Activated CD8-positive, alpha-beta memory T cell treated with anti-CD3 and anti-CD28 coated beads, Interleukin-2, amount 10 ng/mL, durations not matched to agents 7 days and 5 days (primary cell): Measurements from ENCODE around the gene RAB3GAP1. TPM values are rescaled to one million over a fixed set of nuclear protein-coding genes. Genes with fewer than 3 reads are reported as not detected.
"Not testable (repeated sequence)": the region's sequence is repeated elsewhere in the genome, so short reads cannot be mapped to it uniquely, and the experiment has no call there.

Experiments used
- ATAC-seq: fragments of 150-1000 bp; cut with Tn5 transposase; one replicate; pipeline ENCODE4 v1.10.0; 2021; ENCODE audit warnings: moderate library complexity
- CTCF ChIA-PET: fragments of 350-600 bp; sonication (Branson Sonifier 250); formaldehyde crosslinking; loops from one replicate; lab custom pipeline; 2021; ENCODE audit warnings: antibody characterized with exemption; lab: Charles Lee
- DNase-seq: peaks from one replicate; pipeline ENCODE4 v3.0.0-alpha.2; 2020
- H3K27ac Mint-ChIP-seq: one replicate; pipeline ENCODE4 v1.8.0; 2021; ENCODE audit warnings: mild to moderate bottlenecking, mixed read lengths
- H3K27me3 Mint-ChIP-seq: one replicate; pipeline ENCODE4 v1.8.0; 2021; ENCODE audit warnings: mixed read lengths
- H3K36me3 Mint-ChIP-seq: one replicate; pipeline ENCODE4 v1.8.0; 2021; ENCODE audit warnings: mild to moderate bottlenecking, mixed read lengths
- H3K4me1 Mint-ChIP-seq: one replicate; pipeline ENCODE4 v1.8.0; 2021; ENCODE audit warnings: mixed read lengths
- H3K4me3 Mint-ChIP-seq: one replicate; pipeline ENCODE4 v1.8.0; 2021; ENCODE audit warnings: mild to moderate bottlenecking, moderate library complexity, mixed read lengths
- H3K9me3 Mint-ChIP-seq: one replicate; pipeline ENCODE4 v1.8.0; 2022; ENCODE audit warnings: low read depth, mixed read lengths
- total RNA-seq, 2 experiments: library from RNA; stranded (reverse); gene quantifications; one replicate each; pipeline ENCODE4 v1.2.3, GENCODE V29; 2021

RAB3GAP1 gene
- total RNA-seq, 2 experiments from 2014 or later: 13.9 to 33.2 TPM

DNA sequence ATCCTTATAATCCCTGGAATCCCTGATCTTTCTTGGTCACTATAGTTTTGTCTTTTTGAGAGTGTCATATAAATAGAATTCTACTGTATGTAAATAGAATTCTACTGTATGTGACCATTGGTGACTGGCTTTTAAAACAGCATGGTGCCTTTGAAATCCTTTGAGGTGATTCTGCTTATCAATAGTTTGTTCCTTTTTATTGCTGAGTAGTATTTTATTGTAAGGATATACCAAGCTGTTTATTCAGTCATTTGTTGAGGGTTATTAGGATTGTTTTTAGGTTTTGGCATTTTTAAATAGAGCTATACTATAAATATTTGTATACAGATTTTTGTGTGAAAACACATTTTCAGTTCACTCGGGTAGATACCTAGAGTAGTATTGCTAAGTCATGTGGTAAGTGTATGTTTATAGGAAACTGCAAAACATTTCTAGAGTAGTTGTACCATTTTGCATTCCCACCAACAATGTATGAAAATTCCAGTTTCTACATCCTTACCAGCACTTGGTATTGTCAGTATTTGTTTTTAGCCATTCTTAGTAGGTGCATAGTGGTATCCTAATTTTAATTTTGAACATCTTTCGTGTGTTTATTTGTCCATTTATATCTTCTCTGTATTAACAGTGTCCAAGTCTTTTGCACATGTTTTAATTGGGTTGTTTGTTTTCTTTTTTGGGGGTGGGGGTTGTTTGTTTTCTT, 45.6 kb downstream of the RAB3GAP1 start:
- no peaks in the 10 kb centered on the region for H3K9me3 Mint-ChIP-seq
- H3K27ac Mint-ChIP-seq: no peak overlapping the region
- no peaks in the 10 kb centered on the region for H3K27me3 Mint-ChIP-seq
- H3K4me1 Mint-ChIP-seq: peaks cover 4% of the 10 kb centered on the region
- H3K4me3 Mint-ChIP-seq: no peak overlapping the region
- CTCF ChIA-PET: no interaction called here
- ATAC-seq (no peak), DNase-seq (no peak)
- H3K36me3 Mint-ChIP-seq: peaks cover 36% of the 10 kb centered on the region

DNA sequence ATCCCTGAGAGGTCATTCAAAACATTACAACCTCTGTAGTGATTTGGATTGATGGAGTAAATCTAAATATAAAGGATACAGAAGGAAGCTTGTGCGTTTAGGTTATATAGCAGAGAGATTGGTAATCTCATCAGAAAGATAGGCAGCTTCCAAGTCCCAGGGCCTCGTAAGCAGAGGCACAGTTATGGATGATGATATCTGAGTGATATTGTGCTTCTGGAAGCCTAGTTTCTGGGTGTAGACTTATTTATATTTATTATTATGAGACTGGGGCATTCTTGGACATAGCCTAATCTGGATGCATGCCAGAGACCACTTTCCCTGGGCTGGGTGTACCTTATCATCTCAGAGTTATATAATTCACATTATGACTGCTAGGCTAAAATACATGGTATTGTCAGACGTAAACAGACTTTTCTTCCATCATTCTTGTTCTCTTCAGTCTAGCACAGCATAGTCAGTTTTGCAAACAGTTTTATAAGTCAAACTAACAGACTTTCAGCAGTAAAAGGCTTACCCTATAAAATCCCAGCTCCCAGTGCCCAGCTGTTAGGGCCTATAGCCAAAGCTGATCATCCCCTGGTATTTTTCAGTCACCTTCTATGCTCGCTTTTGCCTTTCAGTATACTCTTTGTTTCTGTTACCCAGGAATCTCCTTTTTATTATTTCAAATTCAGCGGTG, 47.9 kb downstream of the RAB3GAP1 start:
- DNase-seq (no peak), ATAC-seq (no peak)
- Mint-ChIP-seq H3K27ac (peak overlapping the region; percentile 67), H3K4me1 (peaks cover 10% of the 10 kb centered on the region), H3K4me3 (peak overlapping the region; percentile 5), H3K36me3 (peaks cover 41% of the 10 kb centered on the region), H3K27me3 (no peaks in the 10 kb centered on the region), H3K9me3 (peaks cover 6% of the 10 kb centered on the region)
- CTCF ChIA-PET: no interaction called here

- CTCF ChIA-PET: no interaction called here
- H3K27ac Mint-ChIP-seq: no peak overlapping the region
- peaks cover 45% of the 10 kb centered on the region for H3K36me3 Mint-ChIP-seq
- DNase-seq (no peak), ATAC-seq (no peak)
- H3K27me3 Mint-ChIP-seq: no peaks in the 10 kb centered on the region
- peaks cover 6% of the 10 kb centered on the region for H3K9me3 Mint-ChIP-seq
- H3K4me3 Mint-ChIP-seq: no peak overlapping the region
- peaks cover 6% of the 10 kb centered on the region for H3K4me1 Mint-ChIP-seq
Measured at GRCh38 chr2:135103843-135104242, 51.8 kb downstream of the RAB3GAP1 start.

- H3K27me3 Mint-ChIP-seq, CTCF ChIA-PET: not testable (repeated sequence)
Measured at GRCh38 chr2:135105513-135106316, 53.6 kb downstream of the RAB3GAP1 start.

GRCh38 chr2:135113322-135113721, 61.2 kb downstream of the RAB3GAP1 start:
- ATAC-seq: no peak
- CTCF ChIA-PET: interaction anchor here (0.7 kb wide), 1 partner anchor 107 kb away, joined by 3 read pairs; no protein-coding TSS in a partner anchor
- no peaks in the 10 kb centered on the region for H3K27me3 Mint-ChIP-seq
- H3K27ac Mint-ChIP-seq: no peak overlapping the region
- no peak overlapping the region for H3K4me3 Mint-ChIP-seq
- peaks cover 14% of the 10 kb centered on the region for H3K36me3 Mint-ChIP-seq
- H3K9me3 Mint-ChIP-seq: no peaks in the 10 kb centered on the region
- peaks cover 6% of the 10 kb centered on the region for H3K4me1 Mint-ChIP-seq
- DNase-seq: no peak

More at GRCh38 chr2:135105513-135106316, 53.6 kb downstream of the RAB3GAP1 start:
- ATAC-seq, H3K9me3 Mint-ChIP-seq, H3K27ac Mint-ChIP-seq, DNase-seq, H3K4me3 Mint-ChIP-seq, H3K4me1 Mint-ChIP-seq: not testable (repeated sequence)
- H3K36me3 Mint-ChIP-seq: peaks cover 47% of the 10 kb centered on the region

GRCh38 chr2:135119582-135119981, 67.5 kb downstream of the RAB3GAP1 start:
- ATAC-seq (no peak), DNase-seq (no peak)
- Mint-ChIP-seq H3K27me3 (no peaks in the 10 kb centered on the region), H3K4me1 (no peaks in the 10 kb centered on the region), H3K4me3 (no peak overlapping the region), H3K9me3 (no peaks in the 10 kb centered on the region), H3K27ac (no peak overlapping the region), H3K36me3 (peaks cover 6% of the 10 kb centered on the region)
- CTCF ChIA-PET: no interaction called here

DNA sequence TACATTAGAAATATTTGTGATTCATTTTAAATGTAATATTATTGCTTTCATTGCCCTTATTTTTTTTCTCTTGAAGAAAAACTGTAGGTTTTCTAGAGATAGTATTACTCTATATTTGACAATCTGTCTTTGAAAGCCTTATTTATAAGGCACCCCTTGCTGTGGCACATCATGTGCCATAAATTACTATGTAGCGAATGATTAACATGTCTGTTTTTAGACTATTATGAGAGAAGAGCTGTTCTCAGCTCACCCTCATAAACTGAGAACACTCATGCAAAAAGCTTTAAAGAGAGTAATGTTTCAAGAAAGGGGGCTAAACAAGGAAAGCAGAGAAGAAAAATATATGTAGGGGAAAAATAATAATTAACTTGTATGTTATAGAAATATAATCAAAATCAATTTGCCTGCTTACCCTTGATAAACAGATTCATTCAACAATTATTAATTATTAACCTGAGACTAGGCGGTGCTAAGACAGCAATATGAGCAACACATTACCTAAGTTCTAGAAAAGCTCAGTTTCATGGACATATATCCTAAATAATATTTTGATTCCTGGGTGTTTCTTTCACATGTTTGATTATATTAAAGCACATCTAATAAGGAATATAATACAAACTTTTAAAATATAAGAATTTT, 69.0 kb downstream of the RAB3GAP1 start:
- Mint-ChIP-seq H3K36me3 (peaks cover 6% of the 10 kb centered on the region), H3K27ac (no peak overlapping the region), H3K9me3 (no peaks in the 10 kb centered on the region), H3K27me3 (no peaks in the 10 kb centered on the region), H3K4me3 (no peak overlapping the region), H3K4me1 (no peaks in the 10 kb centered on the region)
- CTCF ChIA-PET: no interaction called here
- ATAC-seq (no peak), DNase-seq (no peak)

DNA sequence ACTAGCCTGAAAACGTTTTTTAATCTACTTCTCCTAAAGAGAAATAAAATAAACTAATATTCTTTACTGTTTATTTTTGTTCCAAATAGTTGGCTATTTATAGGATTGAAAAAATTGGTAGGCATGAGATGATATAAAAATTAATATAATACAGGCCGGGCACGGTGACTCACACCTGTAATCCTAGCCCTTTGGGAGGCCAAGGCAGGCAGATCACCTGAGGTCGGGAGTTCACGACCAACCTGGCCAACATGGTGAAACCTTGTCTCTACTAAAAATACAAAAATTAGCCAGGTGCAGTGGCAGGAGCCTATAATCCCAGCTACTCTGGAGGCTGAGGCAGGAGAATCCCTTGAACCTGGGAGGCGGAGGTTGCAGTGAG, 69.6 kb downstream of the RAB3GAP1 start:
- H3K27ac Mint-ChIP-seq, DNase-seq, H3K4me1 Mint-ChIP-seq, H3K27me3 Mint-ChIP-seq, H3K4me3 Mint-ChIP-seq, H3K36me3 Mint-ChIP-seq, ATAC-seq, H3K9me3 Mint-ChIP-seq, CTCF ChIA-PET: not testable (repeated sequence)

DNA sequence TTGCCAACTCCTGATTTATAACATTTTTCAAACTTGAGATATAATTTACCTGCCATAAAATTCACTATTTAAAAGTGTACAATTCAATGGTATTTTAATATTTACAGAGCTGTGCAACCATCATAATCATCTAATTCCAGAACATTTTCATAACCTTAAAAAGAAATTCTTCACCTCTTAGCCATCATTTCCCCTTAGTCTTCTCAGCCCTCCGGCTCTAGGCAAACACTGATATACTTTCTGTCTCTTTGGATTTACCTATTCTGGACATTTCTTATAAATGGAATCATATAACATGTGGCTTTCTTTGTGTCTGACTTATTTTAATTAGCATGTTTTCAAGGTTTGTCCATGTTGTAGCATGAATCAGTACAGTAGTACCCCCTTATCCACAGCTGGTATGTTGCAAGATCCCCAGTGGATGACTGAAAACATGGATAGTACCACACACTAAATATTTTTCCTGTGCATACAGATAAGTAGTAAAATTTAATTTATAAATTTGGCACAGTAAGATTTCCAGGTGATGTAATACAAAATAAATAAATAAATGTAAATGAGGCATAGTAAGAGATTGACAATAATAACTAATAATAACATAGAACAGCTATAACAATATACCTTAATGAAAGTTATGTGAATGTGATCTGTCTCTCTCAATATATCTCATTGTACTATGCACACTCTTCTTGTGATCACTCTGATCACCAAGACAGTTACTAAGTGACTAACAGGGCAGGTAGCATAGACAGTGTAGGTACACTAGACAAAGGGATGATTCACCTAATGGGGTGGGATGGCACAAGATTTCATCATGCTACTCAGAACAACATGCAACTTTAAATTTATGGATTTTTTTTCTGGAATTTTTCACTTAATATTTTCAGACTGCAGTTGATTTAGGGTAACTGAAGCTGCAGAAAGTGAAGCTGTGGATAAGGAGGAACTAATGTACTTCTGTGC, 73.1 kb downstream of the RAB3GAP1 start:
- Mint-ChIP-seq H3K9me3 (no peaks in the 10 kb centered on the region), H3K4me3 (no peak overlapping the region), H3K4me1 (no peaks in the 10 kb centered on the region), H3K27me3 (no peaks in the 10 kb centered on the region), H3K36me3 (peaks cover 14% of the 10 kb centered on the region), H3K27ac (no peak overlapping the region)
- ATAC-seq (no peak), DNase-seq (no peak)
- CTCF ChIA-PET: no interaction called here

GRCh38 chr2:135125940-135126339, 73.8 kb downstream of the RAB3GAP1 start:
- Mint-ChIP-seq H3K36me3 (peaks cover 15% of the 10 kb centered on the region), H3K27me3 (no peaks in the 10 kb centered on the region), H3K27ac (no peak overlapping the region), H3K9me3 (no peaks in the 10 kb centered on the region), H3K4me3 (no peak overlapping the region), H3K4me1 (no peaks in the 10 kb centered on the region)
- no peak for ATAC-seq
- DNase-seq: no peak
- CTCF ChIA-PET: no interaction called here

- no peaks in the 10 kb centered on the region for H3K4me1 Mint-ChIP-seq
- CTCF ChIA-PET: no interaction called here
- H3K4me3 Mint-ChIP-seq: no peak overlapping the region
- H3K27ac Mint-ChIP-seq: no peak overlapping the region
- ATAC-seq (no peak), DNase-seq (no peak)
- peaks cover 38% of the 10 kb centered on the region for H3K36me3 Mint-ChIP-seq
- H3K27me3 Mint-ChIP-seq: no peaks in the 10 kb centered on the region
- H3K9me3 Mint-ChIP-seq: no peaks in the 10 kb centered on the region
Measured at GRCh38 chr2:135130751-135131150, 78.7 kb downstream of the RAB3GAP1 start.

DNA sequence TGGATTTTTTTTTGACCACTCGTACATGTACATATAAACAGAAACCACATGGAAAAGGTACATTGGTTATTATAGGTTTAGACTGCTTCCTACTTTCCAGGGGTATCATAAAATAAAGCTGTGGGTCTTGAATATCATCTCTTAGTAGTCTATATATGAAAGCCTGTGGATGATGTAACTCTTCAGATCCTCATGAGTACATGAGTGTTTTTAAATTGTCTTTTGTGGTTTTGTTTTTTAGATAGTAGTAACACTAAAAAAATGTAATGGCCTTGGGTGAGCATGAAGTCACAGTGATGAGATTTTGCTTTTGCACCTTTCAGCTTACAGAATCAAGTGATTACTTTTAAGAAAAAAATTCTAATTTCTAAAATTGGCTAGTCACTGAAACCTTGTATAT, 80.2 kb downstream of the RAB3GAP1 start:
- no peaks in the 10 kb centered on the region for H3K9me3 Mint-ChIP-seq
- no peaks in the 10 kb centered on the region for H3K27me3 Mint-ChIP-seq
- no peaks in the 10 kb centered on the region for H3K4me1 Mint-ChIP-seq
- no peak for ATAC-seq
- CTCF ChIA-PET: interaction anchor here (1.0 kb wide), 2 partner anchors 122 to 603 kb away, joined by 3 read pairs; no protein-coding TSS in a partner anchor
- peaks cover 44% of the 10 kb centered on the region for H3K36me3 Mint-ChIP-seq
- no peak for DNase-seq
- H3K27ac Mint-ChIP-seq: no peak overlapping the region
- H3K4me3 Mint-ChIP-seq: no peak overlapping the region
